ENCODE measurements around the gene AVPR1A.

AVPR1A gene

GRCh38 chr12:63093711-63094110, 57.3 kb downstream of the AVPR1A start:
- DNase-seq (ENCODE audit: low spot score), result no peak

GRCh38 chr12:63093084-63093483, 57.9 kb downstream of the AVPR1A start:
- no peak for DNase-seq (ENCODE audit: low spot score)

Data from RKO (cell line).